NCI-H2081 treated with DMSO at 0.1 percent for 48 hours (cell line): Measurements from ENCODE around the gene MUTYH.
"Not testable (repeated sequence)": the region's sequence is repeated elsewhere in the genome, so short reads cannot be mapped to it uniquely, and the experiment has no call there.

Experiments
- DNase-seq: peaks from one replicate; lab custom pipeline; 2025; lab: John Stamatoyannopoulos, UW

MUTYH gene

DNA sequence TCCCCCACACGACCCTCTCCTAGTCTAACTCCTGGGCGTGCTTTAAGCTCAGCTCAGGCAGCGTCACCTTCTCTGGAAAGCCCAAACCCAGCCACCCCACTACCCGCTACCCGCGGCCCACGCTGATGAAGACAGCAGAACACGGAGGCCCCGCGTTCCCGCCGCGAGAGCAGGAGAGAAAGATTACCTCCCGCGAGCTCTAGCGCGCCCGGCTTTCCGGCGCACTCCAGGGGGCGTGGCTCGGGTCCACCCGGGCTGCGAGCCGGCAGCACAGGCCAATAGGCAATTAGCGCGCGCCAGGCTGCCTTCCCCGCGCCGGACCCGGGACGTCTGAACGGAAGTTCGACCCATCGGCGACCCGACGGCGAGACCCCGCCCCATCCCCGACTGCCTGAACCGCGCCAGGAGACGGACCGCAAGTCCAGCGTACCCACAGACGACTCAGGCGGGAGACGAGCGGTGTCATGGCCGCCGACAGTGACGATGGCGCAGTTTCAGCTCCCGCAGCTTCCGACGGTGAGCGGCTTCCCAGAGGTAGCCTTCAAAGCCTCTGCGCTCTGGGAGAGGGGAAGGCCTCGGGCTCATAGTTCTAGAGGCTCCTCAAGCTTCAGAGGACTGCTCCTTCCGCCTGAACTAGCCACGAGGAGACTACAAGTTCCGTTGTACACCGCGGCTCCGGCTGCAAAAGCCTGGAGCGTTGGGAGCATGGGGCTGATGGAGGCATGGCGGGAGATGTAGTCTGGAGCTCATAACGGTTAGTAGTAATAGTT is at the start of gene MUTYH, which contains the start of gene TOE1:
Gene MUTYH (minus strand): TSS at position 652 of the 770 bp plus-strand sequence. CDS start 5,935 bp downstream, outside the sequence.
Gene TOE1 (plus strand): TSS at position 382 of the 770 bp plus-strand sequence. CDS start 83 bp downstream, at position 465.
- peak; percentile 91 for DNase-seq

DNA sequence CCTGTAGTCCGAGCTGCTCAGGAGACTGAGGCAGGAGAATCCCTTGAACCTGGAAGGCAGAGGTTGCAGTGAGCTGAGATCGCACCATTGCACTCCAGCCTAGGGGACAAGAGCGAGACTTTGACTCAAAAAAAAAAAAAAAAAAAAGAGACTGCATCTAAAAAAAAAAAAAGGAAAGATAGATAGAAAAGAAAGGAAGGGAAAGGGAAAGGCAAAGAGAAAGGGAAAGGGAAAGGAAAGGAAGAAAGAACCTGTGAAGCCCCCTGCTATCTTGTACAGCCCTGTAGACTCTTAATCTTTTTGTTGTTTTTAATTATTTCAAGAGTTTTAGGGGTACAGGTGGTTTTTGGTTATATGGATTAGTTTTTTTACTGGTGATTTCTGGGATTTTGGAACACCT is 46.0 kb upstream of the MUTYH start:
- no peak for DNase-seq

DNA sequence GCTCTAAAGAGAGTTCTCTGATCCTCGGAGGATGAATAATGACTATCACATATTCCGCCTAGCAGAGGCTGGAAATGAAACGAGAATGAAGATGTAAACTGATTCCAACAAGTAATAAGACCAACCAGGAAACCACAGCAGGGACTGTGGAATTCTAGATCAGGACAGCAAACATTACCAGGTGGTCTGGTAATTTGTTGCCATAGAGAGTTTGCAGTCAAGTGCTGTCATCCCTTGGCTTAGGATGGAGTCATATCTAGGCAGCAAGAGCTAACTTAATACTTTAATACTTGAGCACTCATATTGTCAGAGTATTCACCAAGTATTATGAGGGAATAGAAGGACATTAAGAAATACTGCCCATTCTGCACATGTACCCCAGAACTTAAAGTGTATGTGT is 45.1 kb upstream of the MUTYH start:
- DNase-seq: no peak

DNA sequence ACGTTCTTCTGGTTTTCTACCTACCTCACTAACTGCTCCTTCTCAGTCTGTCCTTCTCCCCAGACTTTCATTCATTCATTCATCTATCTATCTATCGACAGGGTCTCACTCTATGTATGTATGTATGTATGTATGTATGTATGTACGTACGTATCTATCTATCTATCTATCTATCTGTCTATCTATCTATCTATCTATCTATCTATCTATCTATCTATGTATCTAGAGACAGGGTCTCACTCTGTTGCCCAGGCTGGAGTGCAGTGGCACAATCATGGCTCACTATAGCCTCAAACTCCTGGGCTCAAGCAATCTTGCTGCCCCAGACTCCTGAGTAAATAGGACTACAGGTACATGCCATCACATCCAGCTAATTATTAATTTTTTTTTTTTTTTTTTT is 44.0 kb upstream of the MUTYH start:
- not testable (repeated sequence) for DNase-seq

DNA sequence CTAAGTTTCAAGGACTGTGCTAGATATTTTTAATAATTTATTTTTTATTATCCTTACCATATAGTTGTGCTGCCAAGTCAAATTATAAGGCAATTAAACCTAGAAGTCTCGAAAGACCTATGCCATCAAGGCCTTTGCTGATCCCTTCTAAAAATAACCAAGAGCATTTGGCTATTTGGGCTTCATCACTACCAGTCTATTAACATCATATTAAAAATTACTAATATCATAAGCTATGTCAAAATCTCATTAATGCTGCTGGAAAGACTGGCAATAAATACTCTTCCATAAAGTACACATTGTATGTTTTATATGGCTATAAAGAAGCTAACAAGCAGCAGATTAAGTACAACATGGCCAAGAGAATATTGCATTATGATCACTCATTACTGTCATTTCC is 43.0 kb upstream of the MUTYH start:
- no peak for DNase-seq

DNA sequence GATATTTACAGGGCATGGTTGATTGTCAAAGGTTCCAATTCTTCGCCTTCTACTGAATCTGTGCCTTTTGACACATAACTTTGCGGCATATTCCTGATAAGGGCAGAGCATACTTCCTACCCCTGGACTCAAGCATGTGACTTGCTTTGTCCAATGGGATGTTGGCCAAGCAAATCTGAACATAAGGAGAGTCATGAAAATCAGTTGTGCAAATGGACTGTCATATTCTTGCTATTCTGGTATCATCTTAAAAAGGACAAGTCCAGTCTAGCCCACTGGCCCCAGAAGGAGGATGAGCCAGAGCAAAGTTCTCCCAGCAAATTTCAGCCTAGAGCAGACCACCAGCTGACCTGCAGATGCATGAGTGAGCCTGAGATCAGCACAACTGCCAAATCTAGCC is 41.0 kb upstream of the MUTYH start:
- DNase-seq: no peak

DNA sequence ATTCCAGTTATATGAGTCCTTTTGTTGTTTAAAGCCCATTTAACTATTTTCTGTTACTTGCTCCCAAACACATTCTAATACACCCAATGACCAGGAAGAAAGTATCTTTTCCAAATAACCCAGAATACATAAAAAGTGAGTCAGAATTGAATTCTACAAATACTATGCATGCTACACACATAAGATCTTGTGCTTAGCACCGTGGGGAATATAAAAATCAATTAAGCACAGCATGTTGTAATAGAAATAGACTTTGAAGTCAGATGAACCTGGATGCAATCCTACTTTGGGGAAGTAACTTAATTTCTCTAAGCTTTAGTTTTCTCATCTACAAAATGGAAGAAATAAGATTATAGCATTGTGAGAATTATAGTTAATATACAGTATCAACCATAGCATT is 40.5 kb upstream of the MUTYH start:
- DNase-seq: no peak

DNA sequence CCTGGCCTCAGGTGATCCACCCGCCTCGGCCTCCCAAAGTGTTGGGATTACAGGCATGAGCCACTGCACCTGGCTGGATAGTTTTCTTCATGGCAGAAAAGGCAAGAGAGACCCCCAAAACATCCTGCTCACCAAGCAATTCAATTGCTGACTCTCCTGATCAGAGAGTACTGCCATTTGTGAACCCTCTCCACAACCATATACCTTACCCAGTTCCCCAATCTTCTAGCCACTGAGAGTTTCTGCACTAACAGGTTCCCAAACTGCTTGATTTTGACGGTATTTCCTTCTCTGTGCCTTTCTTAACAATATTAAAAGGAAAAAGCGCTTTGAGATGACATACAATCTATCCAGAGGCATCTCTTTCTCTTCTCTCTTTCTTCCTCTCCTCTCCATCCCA is 39.9 kb upstream of the MUTYH start:
- DNase-seq: no peak

DNA sequence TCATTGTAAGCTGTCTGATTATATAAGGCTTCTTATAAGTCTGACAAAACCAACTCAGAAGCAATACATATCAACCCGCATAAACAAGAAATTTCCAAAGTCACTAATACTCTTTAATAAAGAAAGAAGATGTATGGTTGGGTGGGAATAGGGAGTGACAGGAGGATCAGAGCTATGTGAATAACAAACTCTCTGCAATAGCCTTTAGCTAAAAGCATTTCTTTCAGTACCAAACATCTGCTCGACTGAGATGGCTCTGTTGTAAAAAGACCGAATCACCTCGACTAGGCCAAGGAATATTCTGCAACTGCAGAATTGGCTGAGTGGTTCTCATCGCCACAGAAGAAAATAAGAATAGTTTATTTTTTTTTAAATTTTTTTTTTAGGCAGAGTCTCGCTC is 39.3 kb upstream of the MUTYH start:
- no peak for DNase-seq

DNA sequence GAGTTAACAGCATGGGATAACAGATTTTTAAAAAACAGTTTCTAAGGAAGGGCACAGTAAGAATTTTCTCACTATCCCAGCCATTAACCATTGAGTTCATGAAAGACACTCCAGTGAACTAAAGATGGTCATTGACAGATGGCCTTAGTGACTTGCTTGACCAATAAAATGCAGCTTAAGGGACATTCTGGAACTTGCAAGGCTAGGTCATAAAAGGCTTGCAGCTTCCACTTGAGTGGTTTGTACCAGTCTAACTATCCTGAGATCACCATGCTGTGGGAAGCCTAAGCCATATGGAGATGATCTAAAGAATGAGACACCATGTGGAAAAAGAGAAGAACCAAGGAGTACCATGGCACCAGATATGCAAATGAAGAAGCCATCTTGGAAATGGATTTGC is 37.9 kb upstream of the MUTYH start:
- no peak for DNase-seq

DNA sequence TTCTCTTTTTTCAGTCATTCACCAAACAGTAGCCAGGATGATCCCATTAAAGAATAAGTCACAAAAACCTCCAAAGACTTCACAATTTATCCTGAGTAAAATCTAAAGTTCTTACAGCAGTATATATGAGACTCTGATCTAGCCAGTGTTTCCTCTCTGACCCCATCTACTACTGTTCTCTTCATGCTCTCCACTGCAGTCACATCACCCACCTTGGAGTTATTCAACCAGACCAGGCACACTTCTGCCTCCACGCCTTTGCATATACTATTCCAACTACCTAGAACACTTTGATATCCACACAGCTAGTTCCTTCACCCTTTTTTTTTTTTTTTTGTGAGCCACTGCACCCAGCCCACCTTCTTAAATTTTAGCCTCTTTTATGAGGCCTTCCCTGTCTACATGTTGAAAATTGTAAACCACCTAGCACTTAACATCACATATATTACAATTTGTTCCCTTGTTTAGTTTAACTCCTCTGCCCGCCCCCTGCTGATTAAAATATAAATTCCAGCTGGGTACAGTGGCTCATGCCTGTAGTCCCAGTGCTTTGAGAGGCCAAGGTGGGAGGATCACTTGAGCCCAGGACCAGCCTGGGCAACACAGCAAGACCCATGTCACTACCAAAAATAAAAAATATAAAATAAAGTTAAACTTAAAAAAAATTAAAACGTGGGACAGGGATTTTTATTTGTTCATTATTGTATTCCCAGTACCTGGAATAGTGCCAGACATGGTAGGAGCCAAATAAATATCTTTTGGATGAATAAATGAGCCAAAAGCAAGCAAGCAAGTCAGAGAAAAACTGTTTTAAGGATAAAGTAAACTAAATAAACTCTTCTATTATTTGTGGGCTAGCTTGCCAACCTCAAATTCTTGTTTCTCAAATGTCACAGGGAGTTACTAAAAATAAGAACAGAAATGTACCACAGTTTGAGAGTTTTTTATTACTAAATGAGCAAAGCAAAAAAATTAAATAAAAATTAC is 35.2 kb upstream of the MUTYH start:
- DNase-seq: no peak

DNA sequence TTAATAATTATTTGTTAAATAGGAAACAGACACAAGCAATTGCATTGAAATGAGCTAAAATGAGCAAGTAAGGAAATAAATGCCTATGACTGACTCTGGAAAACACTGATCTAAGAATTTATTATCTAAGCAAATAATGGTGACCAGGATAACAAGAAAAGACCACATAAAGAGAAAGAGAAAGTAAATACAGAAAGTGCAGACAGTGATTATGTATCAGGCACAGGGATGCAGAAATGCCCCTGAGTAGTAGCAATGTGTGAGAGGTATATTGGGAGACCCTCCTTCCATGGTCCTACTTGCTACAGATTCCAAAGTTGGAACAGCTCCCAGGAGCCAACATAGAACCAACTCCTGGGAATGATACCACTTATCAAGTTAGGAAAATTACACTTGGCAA is 33.3 kb upstream of the MUTYH start:
- no peak for DNase-seq

DNA sequence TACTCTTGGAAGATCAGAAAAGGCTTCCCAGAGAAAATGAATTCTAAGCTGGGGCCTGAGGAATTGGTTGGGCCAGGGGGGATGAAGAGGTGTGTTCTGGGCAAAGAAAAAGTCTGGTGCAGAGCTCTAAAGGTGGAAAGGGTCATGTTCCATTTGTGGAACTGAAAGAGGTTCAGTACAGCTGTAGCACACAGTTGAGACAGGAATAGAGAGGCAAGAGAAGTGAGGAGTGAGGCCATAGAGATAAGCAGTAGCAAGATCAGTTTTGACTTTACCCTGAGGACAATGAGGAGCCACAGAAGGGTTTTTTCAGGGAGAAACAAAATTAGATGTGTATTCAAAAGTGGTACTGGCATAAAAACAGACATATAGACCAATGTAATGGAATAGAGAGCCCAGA is 30.3 kb upstream of the MUTYH start:
- DNase-seq: no peak

DNA sequence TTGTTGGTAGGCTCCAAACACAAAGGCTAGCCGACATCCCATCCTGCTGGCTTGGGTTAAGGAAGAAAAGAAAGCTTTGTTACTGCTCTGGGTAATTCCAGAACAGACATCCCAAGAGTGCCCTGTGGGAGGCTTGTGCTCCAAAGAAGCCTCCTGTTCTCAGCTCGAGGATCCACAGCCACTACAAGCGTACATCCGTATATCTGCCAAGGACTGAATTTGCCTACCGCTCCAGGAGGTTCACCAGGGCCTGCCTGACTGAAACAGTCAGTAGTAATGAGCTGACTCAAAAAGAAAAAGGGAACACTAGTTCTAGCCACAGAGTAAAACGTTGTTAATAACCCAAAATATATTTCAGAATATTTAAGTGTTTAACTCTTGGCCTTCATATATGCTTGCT is 24.8 kb upstream of the MUTYH start:
- DNase-seq: no peak

DNA sequence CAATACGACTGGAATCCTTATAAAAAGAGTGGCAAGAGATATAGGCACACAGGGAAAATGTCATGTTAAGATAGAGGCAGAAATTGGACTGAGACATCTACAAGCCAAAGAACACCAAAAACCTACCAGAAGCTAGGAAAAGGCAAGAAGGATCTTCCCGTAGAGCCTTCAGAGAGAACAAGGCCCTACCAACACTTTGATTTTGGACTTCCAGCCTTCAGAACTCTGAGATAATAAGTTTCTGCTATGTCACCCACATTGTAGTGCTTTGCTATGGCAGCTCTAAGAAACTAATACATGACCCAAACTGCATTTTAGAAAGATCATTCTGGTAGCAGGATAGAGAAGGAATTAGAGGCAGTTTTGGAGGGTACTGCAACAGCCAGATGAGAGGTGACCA is 24.1 kb upstream of the MUTYH start:
- DNase-seq: no peak

DNA sequence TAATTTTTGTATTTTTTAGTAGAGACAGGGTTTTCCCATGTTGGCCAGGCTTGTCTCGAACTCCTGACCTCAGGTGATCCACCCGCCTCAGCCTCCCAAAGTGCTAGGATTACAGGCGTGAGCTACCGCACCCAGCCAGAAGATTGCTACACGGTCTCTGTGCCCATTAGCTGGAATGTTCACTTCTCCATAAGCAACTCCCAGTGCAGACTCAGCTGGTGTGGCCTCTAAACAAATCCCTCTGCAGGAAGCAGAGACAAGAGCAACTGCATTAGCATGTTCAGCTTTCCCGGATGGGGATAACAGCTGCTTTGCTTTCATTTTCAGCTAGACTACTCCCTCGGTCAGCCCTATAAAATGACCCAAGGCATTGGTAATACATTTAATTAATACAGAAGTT is 20.7 kb upstream of the MUTYH start:
- not testable (repeated sequence) for DNase-seq

DNA sequence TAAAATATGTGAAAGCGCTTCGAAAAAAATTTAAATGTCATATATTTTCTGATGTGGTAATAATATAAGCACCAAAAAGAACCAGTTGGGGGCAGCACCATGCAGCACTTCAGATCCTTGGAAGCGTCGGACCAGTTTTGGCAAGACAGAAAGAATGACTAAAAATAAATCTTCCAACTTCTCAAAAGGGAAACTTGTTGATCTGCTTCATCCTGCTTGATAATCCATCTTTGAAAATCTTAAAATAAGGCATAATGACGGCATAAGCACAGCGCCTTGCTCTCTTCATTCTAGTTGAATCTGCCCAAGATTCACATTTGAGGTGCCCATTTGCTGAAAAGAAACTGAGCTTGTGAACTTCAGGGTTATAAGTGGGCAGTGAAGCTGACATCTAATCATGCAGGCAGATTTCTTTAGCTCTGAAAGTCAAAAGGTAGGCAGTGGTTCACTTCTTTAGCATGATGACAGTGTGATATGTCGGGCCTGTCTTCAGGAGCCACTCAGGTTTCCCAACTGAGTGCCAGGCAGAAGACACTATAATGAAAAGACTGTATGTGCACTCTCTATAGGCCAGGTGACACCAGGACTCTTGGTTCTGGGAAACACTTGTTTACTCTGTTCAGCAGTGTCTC is 19.8 kb upstream of the MUTYH start:
- DNase-seq: peak; percentile 46

DNA sequence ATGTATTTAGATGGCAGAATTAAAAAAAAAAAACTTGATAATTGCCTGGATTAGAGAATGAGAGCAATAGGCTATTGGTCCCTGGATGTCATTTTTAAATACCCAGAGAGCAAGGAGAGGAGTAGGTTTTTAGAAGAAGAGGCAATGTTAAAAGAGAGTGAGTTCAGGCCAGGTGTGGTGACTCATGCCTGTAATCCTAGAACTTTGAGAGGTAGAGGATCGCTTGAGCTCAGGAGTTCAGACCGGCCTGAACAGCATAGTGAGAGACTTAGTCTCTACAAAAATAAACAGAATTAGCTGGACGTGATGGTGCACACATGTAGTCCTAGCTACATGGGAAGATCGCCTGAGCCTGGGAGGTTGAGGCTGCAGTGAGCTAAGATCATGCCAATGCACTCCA is 15.9 kb upstream of the MUTYH start:
- DNase-seq: no peak

DNA sequence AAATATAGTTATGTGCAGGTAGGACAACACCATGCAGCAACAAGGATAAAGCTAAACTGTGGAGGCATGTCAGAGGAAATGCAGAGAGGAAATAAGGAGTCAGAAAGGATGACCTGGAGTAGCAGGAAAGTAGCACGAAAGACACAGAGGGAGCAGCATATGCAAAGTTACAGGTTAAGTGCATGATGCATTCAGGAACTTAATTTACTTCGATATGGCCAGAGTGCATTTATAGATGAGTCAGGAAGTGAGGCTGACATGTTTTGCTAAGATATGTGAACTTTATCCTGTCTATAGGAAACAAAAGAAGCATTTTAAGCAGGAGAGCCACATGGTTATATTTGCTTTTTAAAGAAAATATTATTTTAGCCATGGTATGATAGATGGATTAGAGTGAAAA is 15.4 kb upstream of the MUTYH start:
- no peak for DNase-seq

DNA sequence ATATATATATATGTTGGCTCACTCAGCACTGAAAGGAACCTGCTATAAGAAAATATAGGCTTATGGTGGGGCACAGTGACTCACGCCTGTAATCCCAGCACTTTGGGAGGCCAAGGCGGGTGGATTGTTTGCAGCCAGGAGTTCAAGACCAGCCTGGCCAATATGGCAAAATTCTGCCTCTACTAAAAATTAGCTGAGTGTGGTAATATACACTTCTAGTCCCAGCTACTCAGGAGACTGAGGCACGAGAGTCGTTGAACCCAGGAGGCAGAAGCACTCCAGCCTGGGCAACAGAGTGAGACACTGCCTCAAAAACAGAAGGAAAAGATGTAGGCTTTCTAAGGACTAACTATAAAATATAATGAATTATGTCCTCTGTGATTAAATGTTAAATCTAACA is 14.6 kb upstream of the MUTYH start:
- DNase-seq: no peak

DNA sequence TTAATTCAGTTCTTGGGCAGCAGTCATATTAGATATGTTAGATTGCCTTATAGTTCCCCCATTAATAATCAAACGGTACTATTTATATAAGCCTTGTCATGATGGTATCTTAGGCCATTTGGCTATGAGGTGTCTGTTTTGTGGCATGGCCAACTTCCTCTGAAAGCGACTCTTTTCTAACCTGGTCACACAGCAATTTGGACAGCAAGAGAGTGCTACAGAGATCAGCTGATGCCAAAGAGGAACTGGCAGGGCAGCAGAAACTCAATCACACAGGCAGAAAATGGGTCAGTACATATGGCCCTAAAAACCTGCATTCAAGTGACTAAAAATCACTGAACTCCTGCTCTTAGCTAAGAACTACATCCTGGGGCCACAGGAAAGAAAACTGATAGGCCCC is 13.4 kb upstream of the MUTYH start:
- no peak for DNase-seq

DNA sequence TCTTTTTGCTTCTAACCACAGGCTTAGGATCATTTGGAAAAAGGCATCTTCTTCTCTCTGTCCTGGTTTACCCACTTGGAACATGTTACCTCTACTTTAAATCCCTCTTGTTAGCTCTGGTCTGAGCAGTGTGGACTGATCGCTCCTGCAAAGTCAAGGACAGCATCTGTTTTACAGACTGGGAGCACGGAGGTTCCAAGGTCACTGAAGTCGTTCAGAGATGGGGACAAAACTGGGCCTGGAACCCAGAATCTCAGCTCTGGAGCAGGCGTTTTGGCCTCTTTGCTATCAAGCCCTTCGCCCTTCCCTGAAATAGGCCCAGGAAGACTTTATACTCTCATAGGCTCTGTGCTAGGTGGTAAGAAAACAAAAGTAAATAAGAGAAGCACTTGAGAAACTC is 11.3 kb upstream of the MUTYH start:
- no peak for DNase-seq
